D721Med (cell line): ENCODE results near the gene CDC14B.

ENCODE experiments used
- DNase-seq: peaks from one replicate; pipeline ENCODE4 v3.0.0; 2011; ENCODE audit warnings: low spot score; ENCODE audit not compliant: insufficient read length
- FAIRE-seq: peaks from 2 replicates; lab custom pipeline; 2011; peaks lifted over from hg19 to GRCh38; lab: Jason Lieb, UNC
- TF ChIP-seq, protein P1 (sequence below): IDR thresholded peaks from 2 replicates; pipeline ENCODE4 v1.5.1; 2012; ENCODE audit warnings: mild to moderate bottlenecking, control low read depth; ENCODE audit not compliant: insufficient read depth; ENCODE audit errors: missing control alignments

The CDC14B gene

DNA sequence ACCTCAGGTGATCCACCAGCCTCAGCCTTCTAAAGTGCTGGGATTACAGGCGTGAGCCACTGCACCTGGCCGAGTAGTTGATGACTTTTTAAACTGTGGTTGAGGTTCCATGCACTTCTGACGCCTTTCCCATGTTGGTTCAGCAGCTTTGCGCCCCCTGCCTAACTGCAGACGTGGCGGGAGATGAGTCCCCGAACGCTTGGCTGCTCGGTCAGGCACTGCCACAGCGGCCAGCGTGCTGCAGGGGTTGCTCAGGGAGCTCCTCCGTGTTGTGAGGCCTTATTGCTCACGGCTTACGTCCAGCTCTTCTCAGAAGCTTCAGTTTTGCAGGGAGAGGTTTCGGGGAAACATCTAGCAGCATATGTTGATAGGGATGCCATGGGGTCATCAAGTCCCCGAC lies 134.4 kb downstream of the CDC14B start:
- DNase-seq (no peak), FAIRE-seq (no peak)
- TF ChIP-seq, protein P1, sequence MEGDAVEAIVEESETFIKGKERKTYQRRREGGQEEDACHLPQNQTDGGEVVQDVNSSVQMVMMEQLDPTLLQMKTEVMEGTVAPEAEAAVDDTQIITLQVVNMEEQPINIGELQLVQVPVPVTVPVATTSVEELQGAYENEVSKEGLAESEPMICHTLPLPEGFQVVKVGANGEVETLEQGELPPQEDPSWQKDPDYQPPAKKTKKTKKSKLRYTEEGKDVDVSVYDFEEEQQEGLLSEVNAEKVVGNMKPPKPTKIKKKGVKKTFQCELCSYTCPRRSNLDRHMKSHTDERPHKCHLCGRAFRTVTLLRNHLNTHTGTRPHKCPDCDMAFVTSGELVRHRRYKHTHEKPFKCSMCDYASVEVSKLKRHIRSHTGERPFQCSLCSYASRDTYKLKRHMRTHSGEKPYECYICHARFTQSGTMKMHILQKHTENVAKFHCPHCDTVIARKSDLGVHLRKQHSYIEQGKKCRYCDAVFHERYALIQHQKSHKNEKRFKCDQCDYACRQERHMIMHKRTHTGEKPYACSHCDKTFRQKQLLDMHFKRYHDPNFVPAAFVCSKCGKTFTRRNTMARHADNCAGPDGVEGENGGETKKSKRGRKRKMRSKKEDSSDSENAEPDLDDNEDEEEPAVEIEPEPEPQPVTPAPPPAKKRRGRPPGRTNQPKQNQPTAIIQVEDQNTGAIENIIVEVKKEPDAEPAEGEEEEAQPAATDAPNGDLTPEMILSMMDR, result no peak

DNA sequence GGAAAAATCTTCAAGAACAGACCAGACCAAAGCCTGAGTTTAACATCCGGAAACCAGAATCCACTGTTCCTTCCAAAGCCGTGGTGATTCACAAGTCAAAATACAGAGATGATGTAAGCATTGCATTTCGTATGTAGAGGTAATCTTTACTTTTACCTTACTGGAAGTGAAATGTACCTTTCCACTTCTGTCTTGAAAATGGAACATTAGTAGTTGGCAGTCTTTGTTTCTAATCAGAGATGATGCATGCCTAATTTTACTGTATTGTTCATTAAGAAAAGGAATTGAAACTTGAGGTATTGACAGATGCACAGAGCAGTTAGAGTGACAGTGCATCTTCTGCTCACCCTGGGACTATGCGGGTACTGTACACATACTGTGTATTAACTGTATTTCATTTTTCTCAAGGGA lies 135.1 kb downstream of the CDC14B start:
- TF ChIP-seq, protein P1, result no peak
- DNase-seq (no peak), FAIRE-seq (no peak)

DNA sequence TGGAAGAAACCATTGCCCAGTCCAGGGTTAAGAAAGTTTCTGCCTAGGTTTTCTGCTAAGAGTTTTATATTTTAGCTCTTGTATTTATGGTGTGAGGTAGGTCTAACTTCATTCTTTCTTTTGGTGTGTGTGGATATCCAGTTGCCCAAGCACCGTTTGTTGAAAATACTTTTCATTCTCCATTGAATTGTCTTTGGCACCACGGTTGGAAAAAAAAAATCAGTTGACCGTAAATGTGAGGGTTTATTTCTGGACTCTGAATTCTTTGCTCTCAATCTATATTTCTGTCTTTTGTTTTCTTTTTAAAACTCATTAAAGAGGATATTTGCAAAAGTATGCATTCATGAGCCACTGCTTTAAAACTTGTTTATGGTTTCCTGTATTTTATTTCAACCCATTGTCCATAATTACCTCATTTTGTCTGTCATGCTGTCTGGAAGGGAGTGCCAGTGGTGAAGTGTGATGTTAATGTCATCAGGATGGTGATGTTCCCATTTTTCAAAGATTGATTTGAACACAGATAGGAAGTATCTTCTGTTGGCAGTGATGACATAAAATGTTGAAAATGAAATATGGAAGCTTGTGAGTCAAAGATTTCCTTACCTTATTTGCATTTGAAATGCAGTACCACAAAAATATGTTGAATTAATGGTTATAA lies 135.8 kb downstream of the CDC14B start:
- TF ChIP-seq, protein P1, result no peak
- DNase-seq (no peak), FAIRE-seq (no peak)

DNA sequence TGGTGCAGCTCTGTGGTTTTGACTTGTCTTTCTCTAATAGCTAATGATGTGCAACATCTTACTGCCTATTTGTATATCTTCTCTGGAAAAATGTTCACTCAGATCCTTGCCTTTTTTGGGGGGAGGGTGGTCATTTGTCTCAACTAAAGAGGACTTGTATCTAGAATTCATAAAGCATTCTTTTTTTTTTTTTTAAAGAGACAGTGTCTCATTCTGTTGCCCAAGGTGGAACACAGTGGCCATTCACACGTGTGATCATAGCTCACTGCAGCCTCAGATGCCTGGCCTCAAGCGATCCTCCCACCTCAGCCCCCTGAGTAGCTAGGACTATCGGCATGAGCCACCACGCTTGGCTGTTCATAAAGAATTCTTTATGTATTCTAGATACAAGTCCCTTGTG lies 136.4 kb downstream of the CDC14B start:
- DNase-seq (no peak), FAIRE-seq (no peak)
- TF ChIP-seq, protein P1, result no peak

DNA sequence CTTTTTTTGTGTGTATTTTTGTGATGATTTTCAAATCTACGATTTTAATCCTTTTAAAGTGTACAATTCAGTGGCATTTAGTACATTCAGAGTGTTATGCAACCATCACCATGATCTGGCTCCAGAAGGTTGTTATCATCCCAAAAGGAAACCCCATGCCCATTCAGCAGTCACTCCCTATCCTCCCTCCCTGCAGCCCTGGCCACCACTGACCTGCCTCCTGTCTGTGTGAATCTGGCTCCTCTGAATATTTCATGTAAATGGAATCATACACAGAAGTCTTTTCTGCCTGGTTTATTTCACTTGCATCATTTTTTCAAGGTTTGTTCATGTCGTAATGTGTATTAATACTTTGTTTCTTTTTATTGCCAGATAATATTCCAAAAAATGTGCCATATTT lies 137.2 kb downstream of the CDC14B start:
- TF ChIP-seq, protein P1, result no peak
- DNase-seq (no peak), FAIRE-seq (no peak)

DNA sequence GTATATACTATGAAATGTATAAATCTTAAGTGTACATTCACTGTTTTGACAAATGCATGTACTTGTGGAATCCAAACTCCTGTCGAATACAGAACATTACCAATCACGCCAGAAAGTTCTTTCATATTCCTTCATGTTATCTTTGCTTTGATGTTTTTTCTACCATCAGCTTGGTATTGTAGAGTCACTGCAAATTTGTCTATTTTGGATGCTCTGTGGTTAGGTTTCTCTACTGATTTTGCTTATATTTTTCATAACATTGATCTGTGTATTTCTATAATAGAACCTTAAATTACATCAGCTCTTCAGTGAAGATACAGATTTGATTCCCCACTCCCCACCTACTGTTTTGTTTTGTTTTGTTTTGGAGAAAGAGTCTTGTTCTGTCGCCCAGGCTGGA lies 138.9 kb downstream of the CDC14B start:
- TF ChIP-seq, protein P1, result no peak
- FAIRE-seq, result no peak

DNA sequence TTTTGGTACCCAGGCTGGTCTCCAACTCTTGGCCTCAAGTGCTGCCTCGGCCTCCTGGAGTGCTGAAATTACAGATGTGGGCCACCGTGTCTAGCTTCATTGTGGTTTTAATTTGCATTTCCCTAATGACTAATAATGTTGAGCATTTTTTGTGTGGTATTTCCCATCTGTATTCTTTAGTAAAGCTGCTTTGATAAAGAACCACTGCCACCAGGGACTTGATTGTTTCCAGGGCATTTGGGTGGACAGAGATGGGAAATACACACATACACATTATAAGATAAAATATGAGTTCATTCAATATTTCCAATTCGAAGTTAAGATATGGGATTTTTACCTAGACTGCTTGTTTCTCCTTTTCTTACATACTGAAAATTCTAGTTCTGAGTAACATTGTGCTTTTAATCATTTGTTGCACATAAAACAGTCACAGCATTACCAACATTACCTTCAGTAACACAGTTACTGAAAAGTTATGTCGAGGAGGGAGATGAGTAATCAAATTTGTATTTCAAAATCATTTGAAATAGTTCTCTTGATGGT lies 140.7 kb downstream of the CDC14B start:
- DNase-seq (no peak), FAIRE-seq (no peak)
- TF ChIP-seq, protein P1, result no peak

More for the DNA sequence above, 138.9 kb downstream of the CDC14B start:
- DNase-seq, result no peak
